Germinal center (tissue), 1 donor: ENCODE data around the gene GRB10.

Experiments
- DNase-seq: peaks from one replicate; pipeline ENCODE4 v3.0.0; 2012; ENCODE audit warnings: mixed read lengths, low spot score

Gene GRB10

GRCh38 chr7:50718876-50719275, 63.8 kb downstream of the GRB10 start:
- no peak for DNase-seq

- no peak for DNase-seq
Measured at GRCh38 chr7:50718311-50718710, 64.4 kb downstream of the GRB10 start.

DNA sequence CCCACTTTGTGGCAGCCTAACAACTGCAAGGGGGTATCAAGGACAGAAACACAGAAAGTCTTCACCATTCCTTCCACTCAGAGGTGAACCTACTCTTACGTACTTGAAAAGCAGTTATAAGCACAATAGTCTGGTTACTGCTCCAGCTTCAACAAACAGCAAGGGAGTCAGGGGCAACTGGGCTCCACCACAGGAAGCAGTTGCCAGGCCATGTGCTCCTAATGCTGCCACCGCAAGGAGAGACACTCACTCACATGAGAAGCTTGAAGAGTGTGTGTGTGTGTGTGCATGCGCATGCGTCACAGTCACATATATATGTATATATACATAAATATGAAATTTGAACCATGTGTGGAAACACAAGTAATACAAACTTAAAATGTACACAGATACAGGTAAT, 65.5 kb downstream of the GRB10 start:
- DNase-seq = no peak

- no peak for DNase-seq
Measured at GRCh38 chr7:50714857-50715256, 67.8 kb downstream of the GRB10 start.

DNA sequence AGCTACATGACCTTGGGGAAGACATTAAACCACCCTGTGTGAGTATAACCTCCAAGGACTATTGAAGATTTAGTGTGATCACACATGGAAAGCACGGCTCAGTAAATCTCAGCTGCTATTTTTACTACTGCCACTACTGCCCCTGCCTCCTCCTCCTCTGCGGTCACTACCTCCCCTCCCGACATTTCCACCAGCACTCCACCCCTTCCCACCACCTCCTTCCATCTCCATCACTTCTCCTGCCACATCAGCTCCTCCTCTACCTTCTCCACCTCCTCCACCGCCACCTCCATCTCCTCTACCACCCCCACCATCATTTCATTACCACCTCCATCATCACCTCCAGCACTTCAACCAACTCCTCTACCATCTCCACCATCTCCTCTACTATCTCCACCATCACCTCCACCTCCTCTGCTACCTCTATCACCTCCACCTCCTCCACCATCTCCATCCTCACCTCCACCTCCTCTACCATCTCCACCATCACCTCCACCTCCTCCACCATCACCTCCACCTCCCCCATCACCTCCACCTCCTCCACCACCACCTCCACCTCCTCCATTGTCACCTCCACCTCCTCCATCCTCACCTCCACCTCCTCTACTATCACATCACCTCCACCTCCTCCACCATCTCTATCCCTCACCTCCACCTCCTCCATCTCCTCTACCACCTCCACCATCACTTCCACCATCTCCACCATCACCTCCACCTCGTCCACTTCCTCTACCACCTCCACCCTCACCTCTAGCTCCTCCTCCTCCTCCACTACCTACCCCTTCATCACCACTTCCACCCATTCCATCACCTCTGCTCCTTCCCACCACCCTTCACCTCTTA, 69.4 kb downstream of the GRB10 start:
- no peak for DNase-seq

DNA sequence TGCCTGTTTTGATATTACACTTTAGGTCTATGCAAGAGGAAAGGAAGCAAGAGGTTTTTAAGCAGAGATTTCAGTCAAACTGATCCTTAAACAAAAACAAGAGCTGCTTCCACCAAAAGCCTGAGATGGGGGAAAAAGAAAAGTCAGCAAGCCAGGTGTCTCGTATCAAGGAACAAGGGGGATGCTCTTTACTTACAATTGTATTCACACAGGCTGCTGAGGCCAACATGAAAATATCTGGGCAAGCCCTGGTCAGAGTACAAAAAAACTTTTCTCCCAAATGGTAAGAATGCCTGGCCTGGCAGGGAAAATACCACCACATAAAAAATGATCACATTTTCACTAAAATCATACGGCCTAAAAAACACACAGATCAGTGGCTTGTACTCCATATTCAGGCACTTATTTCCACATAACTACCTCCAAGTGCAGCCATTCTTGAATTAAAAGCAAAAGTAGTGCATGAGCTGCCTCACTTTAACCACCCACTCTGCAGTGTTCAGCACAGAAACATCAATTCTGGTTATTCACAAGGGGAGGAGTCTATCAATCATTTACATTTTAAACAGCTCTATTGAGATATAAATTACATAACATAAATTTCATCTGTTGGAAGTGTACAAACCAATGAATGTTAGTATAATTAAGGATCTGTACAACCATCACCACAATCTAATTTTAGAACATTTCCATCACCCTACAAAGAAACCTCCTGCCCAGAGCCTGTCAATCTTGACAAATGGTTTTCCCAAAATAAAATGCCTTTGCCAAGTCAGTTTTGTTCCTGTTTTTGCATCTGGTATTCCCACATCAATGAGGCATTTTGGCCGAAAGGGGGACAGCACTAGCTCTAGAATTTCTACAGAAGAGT, 70.2 kb downstream of the GRB10 start:
- no peak for DNase-seq

- DNase-seq = no peak
Measured at GRCh38 chr7:50711271-50712175, 71.2 kb downstream of the GRB10 start.

GRCh38 chr7:50710441-50711154, 72.1 kb downstream of the GRB10 start:
- DNase-seq = no peak

GRCh38 chr7:50709151-50709550, 73.5 kb downstream of the GRB10 start:
- no peak for DNase-seq

- no peak for DNase-seq
Measured at GRCh38 chr7:50707236-50708006, 75.3 kb downstream of the GRB10 start.

GRCh38 chr7:50706469-50706937, 76.2 kb downstream of the GRB10 start:
- DNase-seq = no peak

DNA sequence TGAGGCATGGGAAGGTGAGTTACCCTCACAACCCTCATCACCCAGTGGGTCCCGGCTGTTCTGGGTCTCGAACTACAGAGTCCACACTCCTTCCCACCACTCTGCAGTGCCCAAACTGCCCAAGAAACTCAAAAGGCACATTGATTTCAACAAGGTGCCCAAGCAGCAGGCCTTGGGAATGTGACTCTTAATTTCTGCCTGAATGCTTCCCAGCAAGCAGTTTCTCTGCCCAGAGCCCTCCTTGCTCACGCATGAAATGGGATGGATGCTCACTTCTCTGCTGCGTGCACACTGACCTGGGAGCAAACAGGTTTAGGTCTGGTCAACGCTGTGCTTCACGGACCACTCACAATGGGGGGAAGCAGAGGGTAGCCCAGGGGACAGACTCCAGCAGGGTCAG, 77.9 kb downstream of the GRB10 start:
- DNase-seq = no peak

GRCh38 chr7:50703654-50704053, 79.0 kb downstream of the GRB10 start:
- no peak for DNase-seq

DNA sequence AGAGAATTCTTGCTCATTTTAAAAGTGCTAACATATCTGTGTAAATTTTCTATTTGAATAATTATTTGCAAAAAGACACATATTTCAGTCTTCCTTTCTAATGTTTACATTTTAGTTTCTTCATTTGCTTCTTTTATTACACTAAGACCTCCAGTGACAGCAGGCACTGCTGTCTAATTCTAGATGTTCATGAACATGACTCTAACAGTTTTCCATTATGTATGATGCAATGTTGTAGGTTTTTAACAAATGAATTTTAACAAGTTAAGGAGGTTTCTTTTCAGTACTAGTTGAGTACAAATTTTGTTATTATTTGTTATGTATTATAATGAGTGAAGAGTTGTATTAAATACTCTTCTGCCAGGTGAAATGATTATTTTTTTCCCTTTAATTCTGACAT, 83.6 kb downstream of the GRB10 start:
- DNase-seq = no peak

DNA sequence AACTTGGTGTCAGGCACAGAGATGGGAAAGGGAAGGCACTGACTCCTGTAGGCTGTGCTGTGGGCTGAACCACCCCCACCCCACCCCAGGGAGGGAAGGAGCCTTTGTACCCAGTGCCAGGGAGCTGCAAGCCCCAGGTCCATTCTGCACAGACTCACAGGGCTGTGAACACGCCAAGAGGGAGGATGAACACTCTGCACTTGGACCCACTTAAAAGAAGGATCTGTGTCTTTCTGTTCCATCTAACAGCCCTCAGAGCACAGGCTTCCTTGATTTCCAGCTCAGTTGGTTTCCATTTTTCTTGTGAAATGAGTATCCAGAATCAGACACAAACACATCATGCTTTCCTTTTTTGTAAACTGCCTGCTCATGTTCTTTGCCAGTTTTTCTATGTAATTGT, 84.9 kb downstream of the GRB10 start:
- no peak for DNase-seq

DNA sequence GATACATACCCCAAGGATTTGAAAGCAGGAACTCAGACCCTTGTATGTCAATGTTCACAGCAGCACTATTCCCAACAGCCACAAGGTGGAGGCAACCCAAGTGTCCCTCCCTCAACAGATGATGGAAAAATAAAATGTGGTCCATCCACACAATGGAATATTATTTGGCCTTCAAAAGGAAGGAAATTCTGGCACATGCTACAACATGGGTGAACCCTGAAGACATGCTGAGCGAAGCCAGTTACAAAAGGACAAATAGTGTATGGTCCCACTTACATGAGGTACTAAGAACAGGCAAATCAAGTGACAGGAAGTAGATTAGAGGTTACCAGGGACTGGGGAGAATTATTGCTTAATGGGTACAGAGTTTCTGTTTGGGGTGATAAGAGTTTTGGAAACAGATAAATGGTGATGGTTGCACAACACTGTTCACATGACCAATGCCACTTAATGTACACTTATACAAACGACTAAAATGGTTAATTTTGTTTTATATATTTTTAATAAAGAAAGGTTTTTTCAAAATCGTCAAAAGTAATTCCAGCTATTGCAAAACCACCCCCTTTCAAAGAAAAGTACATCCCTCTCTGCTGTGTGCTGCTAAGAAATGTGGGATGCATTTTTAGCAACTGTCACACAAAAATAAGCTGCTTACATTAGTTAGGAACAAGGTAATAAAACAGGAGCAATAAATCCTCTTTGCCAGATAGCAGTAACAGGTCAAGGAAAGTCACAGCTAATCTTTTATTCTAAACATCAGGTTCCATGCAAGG, 85.7 kb downstream of the GRB10 start:
- DNase-seq = no peak

DNA sequence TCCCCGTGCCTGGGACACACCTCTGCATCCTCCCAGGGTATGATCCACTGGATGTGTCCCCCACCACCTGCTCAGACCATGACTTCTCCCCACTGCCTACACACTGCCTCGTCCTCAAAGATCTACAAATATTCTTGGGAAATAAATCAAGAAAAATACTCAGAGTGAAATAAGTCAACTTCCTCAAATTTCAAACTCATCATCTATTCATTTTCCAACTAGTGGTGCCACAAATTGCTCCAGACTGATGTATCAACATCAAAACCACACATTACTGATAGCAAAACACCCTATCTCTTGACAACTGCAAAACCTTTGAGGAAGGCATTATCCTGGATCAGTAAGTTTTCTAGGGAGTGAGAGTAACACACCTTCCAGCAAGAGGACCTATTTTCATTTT, 87.7 kb downstream of the GRB10 start:
- DNase-seq = no peak

- DNase-seq = no peak
Measured at GRCh38 chr7:50693455-50694130, 89.1 kb downstream of the GRB10 start.

DNA sequence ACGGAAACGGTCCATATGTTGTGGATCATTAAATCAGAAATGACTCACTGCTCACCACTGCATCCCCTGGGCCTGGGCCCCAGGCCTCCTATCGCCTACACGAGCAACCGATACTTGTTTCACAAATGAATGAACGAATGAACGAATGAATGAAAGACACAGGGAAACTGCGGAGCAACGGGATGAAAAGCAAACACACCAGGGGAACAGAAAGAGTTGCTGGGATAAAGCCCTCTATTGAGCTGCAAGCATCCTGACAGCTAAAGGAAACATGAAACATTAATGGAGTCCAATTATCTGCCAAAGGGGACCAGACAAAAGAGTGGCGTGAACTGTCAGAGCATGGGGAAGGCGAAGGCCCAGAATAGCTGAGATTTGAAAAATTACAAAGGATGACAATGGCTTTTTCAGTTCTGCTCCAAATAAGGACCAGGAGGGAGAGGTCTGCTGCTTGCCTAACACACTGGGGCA, 92.1 kb downstream of the GRB10 start:
- DNase-seq = no peak
